Kidney capillary endothelial cell (primary cell): ENCODE results near the gene GRK2.

Experiments used
- DNase-seq: peaks from one replicate; pipeline ENCODE4 v3.0.0-alpha.2; 2018; ENCODE audit warnings: low spot score

GRK2 gene

GRCh38 chr11:67301313-67301921, 35.1 kb downstream of the GRK2 start:
- no peak for DNase-seq

GRCh38 chr11:67301951-67302516, 35.8 kb downstream of the GRK2 start:
- DNase-seq: no peak

GRCh38 chr11:67302571-67303131, 36.4 kb downstream of the GRK2 start:
- DNase-seq: no peak

- peak; percentile 44 for DNase-seq
Observed at GRCh38 chr11:67303132-67303834, 37.0 kb downstream of the GRK2 start, which contains the start of gene SSH3. TSS of gene SSH3 (plus strand) at chr11:67303530. CDS start at chr11:67303626, 96 bp downstream.

GRCh38 chr11:67303835-67304411, 37.6 kb downstream of the GRK2 start:
- DNase-seq: no peak

- no peak for DNase-seq
Observed at GRCh38 chr11:67304511-67305113, 38.3 kb downstream of the GRK2 start.

GRCh38 chr11:67306769-67307544, 40.7 kb downstream of the GRK2 start:
- no peak for DNase-seq

GRCh38 chr11:67307545-67308001, 41.3 kb downstream of the GRK2 start:
- DNase-seq: no peak

- DNase-seq: no peak
Observed at GRCh38 chr11:67308031-67308866, 42.0 kb downstream of the GRK2 start.

- DNase-seq: no peak
Observed at GRCh38 chr11:67309166-67309565, 42.9 kb downstream of the GRK2 start.

GRCh38 chr11:67309661-67310061, 43.4 kb downstream of the GRK2 start:
- DNase-seq: no peak

- no peak for DNase-seq
Observed at GRCh38 chr11:67310246-67311050, 44.2 kb downstream of the GRK2 start.

- no peak for DNase-seq
Observed at GRCh38 chr11:67311051-67311555, 44.8 kb downstream of the GRK2 start.

GRCh38 chr11:67311556-67312082, 45.3 kb downstream of the GRK2 start:
- DNase-seq: no peak

GRCh38 chr11:67312187-67313021, 46.1 kb downstream of the GRK2 start:
- DNase-seq: no peak

GRCh38 chr11:67313125-67313890, 47.0 kb downstream of the GRK2 start:
- DNase-seq: no peak

- no peak for DNase-seq
Observed at GRCh38 chr11:67314218-67314617, 47.9 kb downstream of the GRK2 start.
